Endometrial microvascular endothelial cells (primary cell): ENCODE measurements around the gene C1orf21. TPM values are rescaled to one million over a fixed set of nuclear protein-coding genes. Genes with fewer than 3 reads are reported as not detected.

ENCODE experiments used
- in situ Hi-C: cut with HindIII; loops from 2 replicates; pipeline ENCODE4 v1.10.0; 2017; ENCODE audit warnings: low sequenced_read_pairs, low pct_unique_long_range_greater_than_20kb; ENCODE audit errors: inconsistent ontology term
- total RNA-seq: library from RNA; depleted of rRNA; stranded (reverse); fragments of >200 nt; gene quantifications from one replicate; pipeline ENCODE4 v1.2.3, GENCODE V29; 2015; ENCODE audit errors: inconsistent ontology term

C1orf21 gene
- total RNA-seq, 1 donor from 2014 or later, result 2.1 TPM

DNA sequence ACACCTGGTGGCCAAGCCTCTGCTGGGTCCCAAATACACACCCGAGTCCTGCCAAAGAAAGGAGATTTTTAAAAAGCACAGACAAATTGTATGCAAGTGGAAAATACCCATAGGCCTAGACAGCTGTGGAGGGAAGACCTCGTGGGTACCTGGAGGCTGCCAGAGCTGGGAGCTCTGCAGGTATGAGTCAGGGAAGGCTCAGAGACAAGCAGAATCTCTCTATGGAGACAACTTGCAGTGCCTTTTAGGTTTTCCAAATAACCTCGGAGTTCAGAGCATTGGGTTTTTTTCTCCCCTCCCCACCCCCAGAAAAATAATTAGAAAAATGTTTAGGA lies 240.1 kb downstream of the C1orf21 start:
- in situ Hi-C loops, result no loop called here

- in situ Hi-C loops, result no loop called here
Observed at GRCh38 chr1:184629266-184629665, 242.4 kb downstream of the C1orf21 start.

DNA sequence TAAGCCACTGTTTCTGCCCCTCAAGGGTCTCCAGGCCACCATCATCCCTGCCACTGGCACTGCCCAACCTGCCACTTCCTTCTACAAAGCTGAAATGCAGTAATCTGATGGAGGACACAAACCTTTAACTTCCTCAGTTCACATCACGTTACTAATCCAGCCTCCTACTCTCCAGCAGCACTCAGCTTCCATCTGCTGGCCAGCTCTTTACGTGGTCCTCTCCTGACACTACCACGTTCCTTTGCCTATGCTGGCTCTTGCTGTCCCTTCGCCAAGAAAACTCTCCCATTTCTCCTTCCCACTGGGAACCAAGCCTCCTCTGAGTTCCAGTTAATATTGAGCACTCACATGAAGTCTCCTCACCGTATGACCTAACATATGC lies 243.8 kb downstream of the C1orf21 start:
- in situ Hi-C loops, result no loop called here

GRCh38 chr1:184632415-184633175 lies 245.8 kb downstream of the C1orf21 start:
- in situ Hi-C loops, result no loop called here

DNA sequence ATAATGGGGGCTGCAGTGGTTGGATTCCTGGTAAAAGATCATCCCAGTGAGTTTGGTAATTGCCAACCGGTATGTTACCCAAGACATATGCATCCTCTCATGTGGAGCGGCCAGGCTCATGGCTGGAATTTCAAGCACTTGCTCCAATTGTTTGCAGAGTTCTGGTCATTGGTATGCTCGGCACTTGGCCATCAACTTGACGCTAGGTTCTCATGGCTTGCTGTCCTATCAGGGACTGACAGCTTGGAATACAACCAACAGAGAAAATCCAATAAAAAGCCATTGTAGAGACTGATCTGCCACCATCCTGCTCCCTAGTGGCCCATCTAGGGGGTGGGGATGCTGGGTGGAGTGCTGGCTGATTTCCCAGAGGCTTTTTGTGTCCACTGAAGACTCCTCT lies 247.0 kb downstream of the C1orf21 start:
- in situ Hi-C loops, result no loop called here

GRCh38 chr1:184634296-184634695 lies 247.5 kb downstream of the C1orf21 start:
- in situ Hi-C loops, result no loop called here

GRCh38 chr1:184635347-184635979 lies 248.6 kb downstream of the C1orf21 start:
- in situ Hi-C loops, result no loop called here

- in situ Hi-C loops, result no loop called here
Observed at GRCh38 chr1:184635980-184636431, 249.2 kb downstream of the C1orf21 start.

GRCh38 chr1:184637664-184638240 lies 250.9 kb downstream of the C1orf21 start:
- in situ Hi-C loops, result no loop called here

GRCh38 chr1:184639205-184639604 lies 252.4 kb downstream of the C1orf21 start:
- in situ Hi-C loops, result no loop called here

GRCh38 chr1:184640505-184640904 lies 253.7 kb downstream of the C1orf21 start:
- in situ Hi-C loops, result no loop called here

DNA sequence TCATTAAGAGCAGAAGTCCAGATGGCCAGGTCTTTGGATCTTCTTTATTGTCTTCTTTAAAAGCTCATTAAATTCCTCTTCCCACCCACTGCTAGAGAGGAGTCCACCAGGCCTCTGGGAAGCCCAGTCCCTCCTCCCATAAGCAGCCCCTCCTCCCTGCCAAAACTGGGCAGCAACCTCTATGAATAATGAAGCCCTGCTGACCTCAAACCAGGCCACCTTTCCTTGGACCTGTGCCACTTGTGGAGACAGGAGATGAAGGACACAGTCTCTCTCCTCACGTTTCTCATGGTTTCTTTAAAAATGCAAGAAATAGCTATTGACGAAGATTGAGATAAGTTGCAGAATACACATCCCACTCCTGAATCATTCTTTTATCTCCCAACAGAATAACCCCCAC lies 255.1 kb downstream of the C1orf21 start:
- in situ Hi-C loops, result no loop called here

DNA sequence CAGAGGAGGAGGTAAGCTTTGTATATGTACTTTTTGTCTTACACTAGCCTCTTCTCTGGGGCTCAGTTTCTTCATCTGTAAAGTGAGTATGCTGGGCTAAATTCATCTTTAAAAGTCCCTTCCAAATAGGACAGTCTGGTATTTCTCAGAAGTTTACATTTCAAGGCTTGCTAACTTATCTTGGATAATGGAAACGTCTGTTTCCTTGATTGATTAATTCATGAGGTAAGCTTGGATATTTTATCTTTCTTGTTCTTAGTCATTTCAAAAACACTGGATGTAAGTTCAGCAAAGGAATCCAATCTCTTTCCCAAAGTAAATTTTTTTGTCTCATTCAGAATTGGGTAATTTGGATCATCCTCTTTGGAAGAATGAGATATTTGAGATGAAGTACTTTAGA lies 256.8 kb downstream of the C1orf21 start:
- in situ Hi-C loops, result no loop called here

DNA sequence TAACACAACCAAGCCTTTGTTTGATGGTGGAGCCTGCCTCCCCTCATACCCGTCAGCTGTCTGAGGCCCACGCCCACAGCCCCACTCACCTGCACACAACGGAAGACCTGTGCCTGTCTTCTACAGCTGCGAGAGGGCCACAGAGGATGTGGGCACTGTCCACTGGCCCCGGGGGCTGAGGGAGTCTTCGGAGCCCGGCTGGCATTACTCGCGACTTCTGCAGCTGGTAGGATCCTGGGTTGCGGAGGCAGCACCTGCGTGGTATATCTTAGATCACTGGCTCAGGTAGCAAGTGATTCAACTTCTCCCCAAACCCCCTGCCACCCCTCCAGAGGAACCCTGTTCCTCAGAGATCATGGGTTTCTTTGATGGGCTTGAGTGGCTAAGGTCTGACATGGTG lies 257.9 kb downstream of the C1orf21 start:
- in situ Hi-C loops, result no loop called here

GRCh38 chr1:184646178-184646701 lies 259.4 kb downstream of the C1orf21 start:
- in situ Hi-C loops, result no loop called here

GRCh38 chr1:184646824-184647223 lies 260.0 kb downstream of the C1orf21 start:
- in situ Hi-C loops, result no loop called here

- in situ Hi-C loops, result no loop called here
Observed at GRCh38 chr1:184647471-184647870, 260.6 kb downstream of the C1orf21 start.

DNA sequence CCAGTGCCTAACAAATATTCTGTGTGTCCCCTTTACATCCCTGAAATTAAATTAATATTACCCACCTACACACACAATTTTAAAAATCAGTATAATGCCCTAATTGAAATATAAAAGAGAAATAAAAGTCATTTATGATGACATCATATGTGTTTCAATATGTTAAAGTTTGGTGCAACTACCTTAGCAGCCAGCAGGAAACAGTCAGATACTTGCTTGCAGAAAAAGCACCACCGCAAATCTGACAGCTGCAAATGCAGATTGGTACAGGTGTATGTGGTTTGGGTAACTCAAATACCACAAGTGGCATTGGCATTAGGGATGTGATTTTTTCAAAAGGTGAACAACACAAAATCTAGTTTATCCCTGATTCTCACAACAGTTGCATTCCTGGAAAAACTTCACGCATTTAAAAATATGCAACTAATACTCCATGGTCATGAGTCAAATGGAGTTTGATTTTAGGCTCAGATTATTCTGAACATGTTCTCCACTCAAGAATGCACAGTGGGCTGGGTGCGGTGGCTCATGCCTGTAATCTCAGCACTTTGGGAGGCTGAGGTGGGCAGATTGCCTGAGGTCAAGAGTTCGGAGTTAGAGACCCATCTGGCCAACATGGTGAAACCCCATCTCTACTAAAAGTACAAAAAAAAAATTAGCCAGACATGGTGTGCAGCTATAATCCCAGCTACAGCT lies 261.5 kb downstream of the C1orf21 start:
- in situ Hi-C loops, result no loop called here

- in situ Hi-C loops, result no loop called here
Observed at GRCh38 chr1:184648856-184649201, 262.0 kb downstream of the C1orf21 start.

- in situ Hi-C loops, result no loop called here
Observed at GRCh38 chr1:184649451-184649888, 262.6 kb downstream of the C1orf21 start.
